ENCODE measurements around the gene GAL3ST2. TPM values are rescaled to one million over a fixed set of nuclear protein-coding genes. Genes with fewer than 3 reads are reported as not detected.
"Not testable (repeated sequence)": the region's sequence is repeated elsewhere in the genome, so short reads cannot be mapped to it uniquely, and the experiment has no call there.

The GAL3ST2 gene
- total RNA-seq, 6 experiments from 2014 or later = 0.53 to 0.83 (median 0.70) TPM; not detected in 3

- H3K27ac ChIP-seq = no peak overlapping the region
These were observed 56.6 kb downstream of the GAL3ST2 start for GRCh38 chr2:241833101-241833663.

GRCh38 chr2:241833756-241834526 lies 57.3 kb downstream of the GAL3ST2 start:
- ATAC-seq; H3K27me3 ChIP-seq; H3K36me3 ChIP-seq; intact Hi-C loops (cut with DNase I); DNase-seq; H3K27ac ChIP-seq; H3K4me1 ChIP-seq; H3K4me3 ChIP-seq; H3K9me3 ChIP-seq: not testable (repeated sequence)
- 83% methylated on average over 12 of the region's 28 CpGs for WGBS (ENCODE audit: insufficient coverage, low coverage, low lambda C conversion rate, missing lambda C conversion rate)

More at GRCh38 chr2:241833101-241833663, 56.6 kb downstream of the GAL3ST2 start:
- ATAC-seq (no peak), DNase-seq (no peak)
- Histone ChIP-seq H3K27me3 (no peaks in the 10 kb centered on the region), H3K4me3 (no peak overlapping the region), H3K4me1 (no peaks in the 10 kb centered on the region), H3K36me3 (no peaks in the 10 kb centered on the region), H3K9me3 (no peaks in the 10 kb centered on the region)
- TF ChIP-seq CTCF (IDR thresholded peaks at IDR 0.05) (no peak), POLR2A (IDR thresholded peaks at IDR 0.05) (no peak)
- intact Hi-C loops (cut with DNase I) = no loop called here
- 53% methylated on average over 13 of the region's 13 CpGs for WGBS (ENCODE audit: insufficient coverage, low coverage, low lambda C conversion rate, missing lambda C conversion rate)

GRCh38 chr2:241834527-241835210 lies 58.0 kb downstream of the GAL3ST2 start:
- intact Hi-C loops (cut with DNase I) = no loop called here
- Histone ChIP-seq H3K27me3 (no peaks in the 10 kb centered on the region), H3K27ac (no peak overlapping the region), H3K9me3 (no peaks in the 10 kb centered on the region), H3K4me3 (no peak overlapping the region), H3K4me1 (no peaks in the 10 kb centered on the region), H3K36me3 (no peaks in the 10 kb centered on the region)
- WGBS (ENCODE audit: insufficient coverage, low coverage, low lambda C conversion rate, missing lambda C conversion rate) = 84% methylated on average over 10 of the region's 10 CpGs
- DNase-seq = no peak
- ATAC-seq = no peak
- TF ChIP-seq CTCF (IDR thresholded peaks at IDR 0.05) (no peak), POLR2A (IDR thresholded peaks at IDR 0.05) (no peak)

- Histone ChIP-seq H3K4me3 (no peak overlapping the region), H3K9me3 (no peaks in the 10 kb centered on the region), H3K4me1 (no peaks in the 10 kb centered on the region), H3K36me3 (no peaks in the 10 kb centered on the region), H3K27ac (no peak overlapping the region), H3K27me3 (no peaks in the 10 kb centered on the region)
- WGBS (ENCODE audit: insufficient coverage, low coverage, low lambda C conversion rate, missing lambda C conversion rate) = 67% methylated on average over 4 of the region's 4 CpGs
- TF ChIP-seq POLR2A (IDR thresholded peaks at IDR 0.05) = no peak
- TF ChIP-seq CTCF (IDR thresholded peaks at IDR 0.05) = no peak
- ATAC-seq (no peak), DNase-seq (no peak)
- intact Hi-C loops (cut with DNase I) = no loop called here
These were observed 59.0 kb downstream of the GAL3ST2 start for GRCh38 chr2:241835611-241836010.

- ATAC-seq = no peak
These were observed 59.7 kb downstream of the GAL3ST2 start for GRCh38 chr2:241836292-241836691.

More at GRCh38 chr2:241836292-241836691, 59.7 kb downstream of the GAL3ST2 start:
- 48% methylated on average over 5 of the region's 6 CpGs for WGBS (ENCODE audit: insufficient coverage, low coverage, low lambda C conversion rate, missing lambda C conversion rate)
- no peak for DNase-seq
- H3K27me3 ChIP-seq = no peaks in the 10 kb centered on the region
- no peak overlapping the region for H3K4me3 ChIP-seq
- no peaks in the 10 kb centered on the region for H3K36me3 ChIP-seq
- TF ChIP-seq POLR2A (IDR thresholded peaks at IDR 0.05) (no peak), CTCF (IDR thresholded peaks at IDR 0.05) (no peak)
- H3K4me1 ChIP-seq = no peaks in the 10 kb centered on the region
- H3K9me3 ChIP-seq = no peaks in the 10 kb centered on the region
- intact Hi-C loops (cut with DNase I) = no loop called here
- H3K27ac ChIP-seq = no peak overlapping the region
